ENCODE results near the gene GPR84. TPM values are rescaled to one million over a fixed set of nuclear protein-coding genes. Genes with fewer than 3 reads are reported as not detected.

The GPR84 gene
- total RNA-seq, 2 experiments from 2014 or later: 2.4 to 2.6 TPM

- no peak overlapping the region for H3K27ac Mint-ChIP-seq
- no peak overlapping the region for H3K4me3 Mint-ChIP-seq
- no peaks in the 10 kb centered on the region for H3K36me3 Mint-ChIP-seq
- POLR2A ChIA-PET: no interaction called here
- DNase-seq: no peak
- intact Hi-C loops (cut with micrococcal nuclease): no loop called here
- CTCF ChIA-PET: interaction anchor here (0.6 to 6.0 kb wide), 22 partner anchors 9 to 373 kb away, joined by 3 to 101 read pairs (median 7); partner anchors contain the start of genes CBX5, HNRNPA1 and HOXC8
- H3K9me3 Mint-ChIP-seq: no peaks in the 10 kb centered on the region
- no peaks in the 10 kb centered on the region for H3K27me3 Mint-ChIP-seq
- H3K4me1 Mint-ChIP-seq (ENCODE audit: low read depth): peaks cover 10% of the 10 kb centered on the region
Measured at GRCh38 chr12:54381136-54381535, 16.9 kb upstream of the GPR84 start.

GRCh38 chr12:54379398-54380201, 15.3 kb upstream of the GPR84 start:
- Mint-ChIP-seq H3K27ac (no peak overlapping the region), H3K4me3 (peak overlapping the region; percentile 22), H3K9me3 (no peaks in the 10 kb centered on the region), H3K4me1 (ENCODE audit: low read depth) (peaks cover 10% of the 10 kb centered on the region), H3K27me3 (no peaks in the 10 kb centered on the region), H3K36me3 (no peaks in the 10 kb centered on the region)
- CTCF ChIA-PET: interaction anchor here (0.6 to 6.0 kb wide), 48 partner anchors 8 to 371 kb away, joined by 3 to 101 read pairs (median 6); partner anchors contain the start of genes CBX5, COPZ1, HNRNPA1 and HOXC8
- intact Hi-C loops (cut with micrococcal nuclease): loop anchor here (1.0 kb wide), 2 partner anchors 11 to 20 kb away; no protein-coding TSS in a partner anchor
- POLR2A ChIA-PET: interaction anchor here (0.5 kb wide), 1 partner anchor 126 kb away, joined by 3 read pairs; no protein-coding TSS in a partner anchor
- DNase-seq: peak; percentile 94

- POLR2A ChIA-PET: no interaction called here
- H3K4me3 Mint-ChIP-seq: no peak overlapping the region
- CTCF ChIA-PET: interaction anchor here (0.6 to 6.0 kb wide), 42 partner anchors 8 to 178 kb away, joined by 3 to 101 read pairs (median 6); partner anchors contain the start of genes COPZ1 and NCKAP1L
- H3K27ac Mint-ChIP-seq: no peak overlapping the region
- no peak for DNase-seq
- no peaks in the 10 kb centered on the region for H3K27me3 Mint-ChIP-seq
- H3K36me3 Mint-ChIP-seq: no peaks in the 10 kb centered on the region
- intact Hi-C loops (cut with micrococcal nuclease): loop anchor here (1.0 kb wide), 2 partner anchors 11 to 20 kb away; no protein-coding TSS in a partner anchor
- peaks cover 10% of the 10 kb centered on the region for H3K4me1 Mint-ChIP-seq (ENCODE audit: low read depth)
- H3K9me3 Mint-ChIP-seq: no peaks in the 10 kb centered on the region
Measured at GRCh38 chr12:54378796-54379397, 14.6 kb upstream of the GPR84 start.

GRCh38 chr12:54377797-54378515, 13.7 kb upstream of the GPR84 start:
- peaks cover 15% of the 10 kb centered on the region for H3K4me1 Mint-ChIP-seq (ENCODE audit: low read depth)
- intact Hi-C loops (cut with micrococcal nuclease): no loop called here
- POLR2A ChIA-PET: no interaction called here
- no peaks in the 10 kb centered on the region for H3K27me3 Mint-ChIP-seq
- H3K27ac Mint-ChIP-seq: no peak overlapping the region
- CTCF ChIA-PET: interaction anchor here (1.5 to 6.0 kb wide), 9 partner anchors 10 to 163 kb away, joined by 5 to 101 read pairs (median 13); no protein-coding TSS in a partner anchor
- H3K36me3 Mint-ChIP-seq: no peaks in the 10 kb centered on the region
- H3K4me3 Mint-ChIP-seq: no peak overlapping the region
- no peaks in the 10 kb centered on the region for H3K9me3 Mint-ChIP-seq
- no peak for DNase-seq

- Mint-ChIP-seq H3K4me3 (no peak overlapping the region), H3K27me3 (no peaks in the 10 kb centered on the region), H3K4me1 (ENCODE audit: low read depth) (peaks cover 17% of the 10 kb centered on the region), H3K27ac (no peak overlapping the region), H3K36me3 (no peaks in the 10 kb centered on the region), H3K9me3 (no peaks in the 10 kb centered on the region)
- ChIA-PET POLR2A (no interaction called here), CTCF (interaction anchor here (0.8 to 1.5 kb wide), 2 partner anchors 78 to 162 kb away, joined by 3 to 5 read pairs; no protein-coding TSS in a partner anchor)
- DNase-seq: no peak
- intact Hi-C loops (cut with micrococcal nuclease): no loop called here
Measured at GRCh38 chr12:54377007-54377406, 12.7 kb upstream of the GPR84 start.

- no peaks in the 10 kb centered on the region for H3K36me3 Mint-ChIP-seq
Measured at GRCh38 chr12:54376596-54376995, 12.3 kb upstream of the GPR84 start.

DNA sequence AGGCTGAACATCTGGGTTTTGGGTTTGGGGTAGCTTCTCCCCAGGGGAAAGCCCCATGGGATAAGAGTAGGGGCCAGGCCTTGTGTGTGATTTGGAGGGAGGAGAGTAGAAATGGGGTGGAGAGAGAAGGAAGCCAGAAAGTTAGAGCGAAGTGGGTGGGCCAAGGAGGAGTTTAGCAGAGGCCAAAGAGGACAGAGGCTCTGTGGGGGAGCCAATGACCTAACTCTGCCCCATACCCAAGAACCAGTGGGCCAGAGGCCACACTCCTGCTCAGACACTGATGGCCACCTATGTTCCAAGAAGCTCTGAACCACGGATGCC, 10.9 kb upstream of the GPR84 start:
- DNase-seq: no peak
- H3K9me3 Mint-ChIP-seq: no peaks in the 10 kb centered on the region

More at GRCh38 chr12:54376596-54376995, 12.3 kb upstream of the GPR84 start:
- Mint-ChIP-seq H3K27me3 (no peaks in the 10 kb centered on the region), H3K4me3 (no peak overlapping the region), H3K9me3 (no peaks in the 10 kb centered on the region), H3K27ac (no peak overlapping the region), H3K4me1 (ENCODE audit: low read depth) (peaks cover 20% of the 10 kb centered on the region)
- DNase-seq: no peak
- intact Hi-C loops (cut with micrococcal nuclease): no loop called here
- CTCF ChIA-PET: interaction anchor here (0.8 to 1.5 kb wide), 3 partner anchors 78 to 162 kb away, joined by 3 to 5 read pairs (median 3); no protein-coding TSS in a partner anchor
- POLR2A ChIA-PET: no interaction called here

DNA sequence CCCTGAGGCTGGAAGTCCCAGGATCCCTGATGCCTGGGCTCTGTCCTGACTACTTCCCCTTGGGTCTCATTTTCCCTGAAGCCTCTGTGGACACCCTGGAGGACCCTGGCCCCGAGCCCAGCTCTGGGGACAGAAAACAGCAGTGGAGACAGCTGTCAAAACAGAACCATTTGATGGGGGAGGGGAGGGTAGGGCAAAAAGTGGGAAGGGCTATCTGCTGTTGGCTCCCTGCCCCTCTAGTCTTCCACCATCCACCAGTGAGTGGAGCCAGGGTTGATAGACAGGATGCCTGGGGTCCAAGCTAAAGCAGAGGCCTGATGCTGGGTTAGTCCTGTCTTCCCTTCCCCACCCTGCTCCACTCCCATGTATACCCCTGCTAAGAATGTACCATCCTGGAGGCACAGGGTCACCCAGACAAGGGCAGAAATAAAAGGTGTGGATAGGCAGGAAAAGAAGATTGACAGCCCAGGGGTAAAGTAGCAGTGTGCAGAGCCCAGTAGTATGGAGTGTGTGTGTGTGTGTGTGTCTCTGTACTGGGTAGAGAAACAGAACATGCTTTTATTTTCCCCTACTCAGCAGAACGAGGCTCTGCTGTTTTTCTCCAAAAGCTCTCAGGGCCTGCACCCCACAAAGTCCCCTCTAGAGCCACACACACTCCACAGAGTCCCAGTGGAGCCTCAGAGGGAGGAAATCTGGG, 10.4 kb upstream of the GPR84 start:
- Mint-ChIP-seq H3K27ac (no peak overlapping the region), H3K4me3 (no peak overlapping the region), H3K9me3 (no peaks in the 10 kb centered on the region), H3K4me1 (ENCODE audit: low read depth) (peaks cover 18% of the 10 kb centered on the region), H3K27me3 (no peaks in the 10 kb centered on the region), H3K36me3 (no peaks in the 10 kb centered on the region)
- no peak for DNase-seq
- CTCF ChIA-PET: interaction anchor here (0.7 to 1.4 kb wide), 5 partner anchors 25 to 167 kb away, joined by 3 to 5 read pairs (median 3); no protein-coding TSS in a partner anchor
- POLR2A ChIA-PET: no interaction called here
- intact Hi-C loops (cut with micrococcal nuclease): no loop called here

More for the DNA sequence above, 10.9 kb upstream of the GPR84 start:
- H3K27me3 Mint-ChIP-seq: no peaks in the 10 kb centered on the region
- CTCF ChIA-PET: interaction anchor here (0.7 to 1.4 kb wide), 3 partner anchors 24 to 159 kb away, joined by 3 to 5 read pairs (median 3); no protein-coding TSS in a partner anchor
- H3K4me1 Mint-ChIP-seq (ENCODE audit: low read depth): peaks cover 20% of the 10 kb centered on the region
- no peaks in the 10 kb centered on the region for H3K36me3 Mint-ChIP-seq
- no peak overlapping the region for H3K27ac Mint-ChIP-seq
- POLR2A ChIA-PET: no interaction called here
- no peak overlapping the region for H3K4me3 Mint-ChIP-seq
- intact Hi-C loops (cut with micrococcal nuclease): no loop called here

GRCh38 chr12:54373649-54374561, 9.6 kb upstream of the GPR84 start:
- Mint-ChIP-seq H3K4me3 (no peak overlapping the region), H3K9me3 (no peaks in the 10 kb centered on the region), H3K27ac (no peak overlapping the region), H3K36me3 (no peaks in the 10 kb centered on the region), H3K27me3 (peaks cover 3% of the 10 kb centered on the region), H3K4me1 (ENCODE audit: low read depth) (peaks cover 19% of the 10 kb centered on the region)
- CTCF ChIA-PET: interaction anchor here (1.0 to 1.4 kb wide), 6 partner anchors 36 to 166 kb away, joined by 3 to 4 read pairs (median 3); no protein-coding TSS in a partner anchor
- POLR2A ChIA-PET: no interaction called here
- intact Hi-C loops (cut with micrococcal nuclease): no loop called here
- DNase-seq: peak; percentile 35

- H3K36me3 Mint-ChIP-seq: no peaks in the 10 kb centered on the region
- H3K4me1 Mint-ChIP-seq (ENCODE audit: low read depth): peaks cover 27% of the 10 kb centered on the region
- ChIA-PET POLR2A (interaction anchor here (1.0 to 1.4 kb wide), 2 partner anchors 11 to 151 kb away, joined by 3 to 4 read pairs; no protein-coding TSS in a partner anchor), CTCF (interaction anchor here (0.8 to 2.2 kb wide), 12 partner anchors 8 to 158 kb away, joined by 3 to 13 read pairs (median 4); partner anchors contain the start of genes COPZ1 and ZNF385A)
- H3K27me3 Mint-ChIP-seq: peaks cover 3% of the 10 kb centered on the region
- H3K4me3 Mint-ChIP-seq: no peak overlapping the region
- H3K27ac Mint-ChIP-seq: no peak overlapping the region
- no peaks in the 10 kb centered on the region for H3K9me3 Mint-ChIP-seq
- no peak for DNase-seq
- intact Hi-C loops (cut with micrococcal nuclease): no loop called here
Measured at GRCh38 chr12:54372113-54372806, 8.0 kb upstream of the GPR84 start.

Data from activated CD4-positive, alpha-beta memory T cell treated with anti-CD3 and anti-CD28 coated beads for 36 hours (primary cell).